K562 (cell line): ENCODE results near the gene PSMD13. TPM values are rescaled to one million over a fixed set of nuclear protein-coding genes. Genes with fewer than 3 reads are reported as not detected.

Experiments used
- CC2D1A ChIP-seq: fragments of 450-650 bp; IDR thresholded peaks from 2 replicates; pipeline ENCODE4 v1.6.1; 2017; ENCODE audit warnings: mild to moderate bottlenecking
- CEBPG ChIP-seq, 3 experiments: fragments of 200-800 bp in 1 of 3; sonication (Bioruptor generic) in 1 of 3; sonication (generic) in 1 of 3; formaldehyde crosslinking in 1 of 3; IDR thresholded peaks in 2 of 3; conservative IDR thresholded peaks in 1 of 3; 2 replicates each; pipeline versions ENCODE4 v1.6.1 to v1.8.0; 2016 to 2022; ENCODE audit warnings: missing compliant biosample characterization in 2 of 3, missing genetic modification characterization in 2 of 3, mild to moderate bottlenecking in 1 of 3, missing genetic modification reagents in 1 of 3
- CREB1 ChIP-seq, 2 experiments: sonication (generic) in 1 of 2; formaldehyde crosslinking in 1 of 2; IDR thresholded peaks; 2 replicates each; pipeline versions ENCODE4 v1.6.1 to v1.8.0; 2012 to 2022; ENCODE audit warnings: inconsistent platforms in 1 of 2, mild to moderate bottlenecking in 1 of 2, missing genetic modification reagents in 1 of 2, moderate library complexity in 1 of 2
- CREM ChIP-seq: IDR thresholded peaks from 2 replicates; pipeline ENCODE4 v1.6.1; 2014; ENCODE audit warnings: antibody characterized with exemption, low read depth
- CSDE1 ChIP-seq, 2 experiments: fragments of 450-650 bp; IDR thresholded peaks; 2 replicates each; pipeline ENCODE4 v1.6.1; 2016; ENCODE audit warnings: mild to moderate bottlenecking in 1 of 2
- DPF2 ChIP-seq: fragments of 450-650 bp; IDR thresholded peaks from 2 replicates; pipeline ENCODE4 v1.6.1; 2016
- HMGN3 ChIP-seq: IDR thresholded peaks from 2 replicates; pipeline ENCODE4 v1.6.1; 2011; ENCODE audit warnings: borderline replicate concordance, low read depth, mild to moderate bottlenecking, mixed read lengths, low read length; ENCODE audit not compliant: insufficient read length; ENCODE audit errors: extremely low read depth
- ID3 ChIP-seq, 2 experiments: fragments of 250-450 bp in 1 of 2; fragments of 450-650 bp in 1 of 2; sonication (Bioruptor Pico) in 1 of 2; IDR thresholded peaks; 2 replicates each; pipeline versions ENCODE4 v1.6.1 to v1.8.0; 2016 to 2021; ENCODE audit warnings: mild to moderate bottlenecking in 2 of 2, moderate library complexity in 2 of 2, missing compliant biosample characterization in 1 of 2, missing genetic modification characterization in 1 of 2
- ILF3 ChIP-seq: fragments of 450-650 bp; IDR thresholded peaks from 2 replicates; pipeline ENCODE4 v1.6.1; 2018; ENCODE audit warnings: antibody characterized with exemption, mild to moderate bottlenecking, moderate library complexity, borderline replicate concordance
- KDM5B ChIP-seq: fragments of 200-600 bp; sonication (generic); IDR thresholded peaks from 2 replicates; pipeline ENCODE4 v1.6.1; 2012; ENCODE audit warnings: low read depth, mild to moderate bottlenecking, moderate library complexity, low read length, control low read depth, inconsistent platforms; ENCODE audit not compliant: insufficient replicate concordance
- MTA1 ChIP-seq: fragments of 450-650 bp; IDR thresholded peaks from 2 replicates; pipeline ENCODE4 v1.6.1; 2017; ENCODE audit warnings: borderline replicate concordance
- MXI1 ChIP-seq: IDR thresholded peaks from 2 replicates; pipeline ENCODE4 v1.6.1; 2011; ENCODE audit warnings: low read depth, mild to moderate bottlenecking, improper control_type of control experiment, low read length
- MYC ChIP-seq, 2 experiments: fragments of 250-450 bp in 1 of 2; sonication (Bioruptor Pico) in 1 of 2; IDR thresholded peaks; 2 replicates each; pipeline versions ENCODE4 v1.5.1 to v1.6.1; 2012 to 2021; ENCODE audit warnings: low read depth in 2 of 2, borderline replicate concordance in 1 of 2, improper control_type of control experiment in 1 of 2, low read length in 1 of 2, mild to moderate bottlenecking in 1 of 2, moderate library complexity in 1 of 2
- NEUROD1 ChIP-seq: fragments of 150-350 bp; IDR thresholded peaks from 2 replicates; pipeline ENCODE4 v1.6.1; 2014; ENCODE audit warnings: borderline replicate concordance, low read length, low read depth; ENCODE audit not compliant: partially characterized antibody
- NONO ChIP-seq, 2 experiments: fragments of 200-400 bp in 1 of 2; fragments of 450-650 bp in 1 of 2; formaldehyde crosslinking in 1 of 2; IDR thresholded peaks; 2 replicates each; pipeline ENCODE4 v1.6.1; 2017; ENCODE audit warnings: low read depth in 2 of 2, mild to moderate bottlenecking in 2 of 2, moderate library complexity in 2 of 2, low read length in 1 of 2
- NRF1 ChIP-seq, 2 experiments: fragments of 450-650 bp; IDR thresholded peaks in 1 of 2; conservative IDR thresholded peaks in 1 of 2; 2 replicates each; pipeline ENCODE4 v1.6.1; 2014; ENCODE audit warnings: mild to moderate bottlenecking in 2 of 2
- POLR2AphosphoS5 ChIP-seq: IDR thresholded peaks from 2 replicates; pipeline ENCODE4 v1.6.1; 2011; ENCODE audit warnings: mild to moderate bottlenecking, low read depth, low read length, moderate library complexity; ENCODE audit not compliant: control insufficient read depth, insufficient read depth
- RB1 ChIP-seq: fragments of 450-650 bp; IDR thresholded peaks from 2 replicates; pipeline ENCODE4 v1.6.1; 2017; ENCODE audit warnings: low read depth, mild to moderate bottlenecking
- SMARCA5 ChIP-seq: fragments of 450-650 bp; IDR thresholded peaks from 2 replicates; pipeline ENCODE4 v1.6.1; 2016
- TAF7 ChIP-seq: fragments of 450-650 bp; IDR thresholded peaks from 2 replicates; pipeline ENCODE4 v1.6.1; 2016; ENCODE audit warnings: missing genetic modification characterization, missing compliant biosample characterization
- TEAD1 ChIP-seq, 2 experiments: fragments of 450-650 bp in 1 of 2; sonication (generic) in 1 of 2; formaldehyde crosslinking; IDR thresholded peaks; 2 replicates each; pipeline versions ENCODE4 v1.4.0 to v1.8.0; 2020 to 2022; ENCODE audit warnings: mild to moderate bottlenecking in 2 of 2, missing genetic modification reagents in 1 of 2
- TOE1 ChIP-seq, 2 experiments: fragments of 450-650 bp in 1 of 2; sonication (generic) in 1 of 2; formaldehyde crosslinking in 1 of 2; IDR thresholded peaks; 2 replicates each; pipeline versions ENCODE4 v1.7.1 to v1.8.0; 2016 to 2022; ENCODE audit warnings: borderline replicate concordance in 2 of 2, mild to moderate bottlenecking in 2 of 2, antibody characterized with exemption in 1 of 2, inconsistent platforms in 1 of 2, low read depth in 1 of 2, missing genetic modification reagents in 1 of 2, moderate library complexity in 1 of 2
- ZBED1 ChIP-seq: IDR thresholded peaks from 2 replicates; pipeline ENCODE4 v1.6.1; 2014
- ZKSCAN1 ChIP-seq: fragments of 150-350 bp; IDR thresholded peaks from 2 replicates; pipeline ENCODE4 v1.6.1; 2016; ENCODE audit warnings: low read depth, low read length
- ZNF165 ChIP-seq: fragments of 250-450 bp; sonication (Bioruptor Pico); IDR thresholded peaks from 2 replicates; pipeline ENCODE4 v1.4.0; 2020; ENCODE audit warnings: borderline replicate concordance
- polyA plus RNA-seq, 8 experiments: library from polyadenylated mRNA; depleted of rRNA in 4 of 8; stranded (reverse) in 5 of 8; unstranded in 3 of 8; fragments of >200 nt; fragmentation: Nextera tagmentation in 2 of 8; fragmentation: Illumina TruSeq in 1 of 8; extraction: Ambion mirVana in 2 of 8; extraction: Trizol in 1 of 8; gene quantifications; 2 replicates each; pipeline versions ENCODE4 v1.2.1 to v1.2.3, GENCODE V29; 2011 to 2014; ENCODE audit warnings: inconsistent platforms in 1 of 8, missing spikeins in 1 of 8
- total RNA-seq, 7 experiments: library from RNA; depleted of rRNA in 6 of 7; stranded (reverse); fragments of >200 nt in 6 of 7; fragmentation: Illumina TruSeq in 2 of 7; extraction: Trizol in 2 of 7; gene quantifications; 2 replicates each; pipeline versions ENCODE4 v1.2.1 to v1.2.3, GENCODE V29; 2011 to 2021; ENCODE audit warnings: low replicate concordance in 1 of 7

Gene PSMD13
- total and polyA plus RNA-seq, 9 of the 15 experiments (the other 6 are each of a cell fraction or from before 2014, with no cell fraction given) = 185 to 383 (median 267) TPM

GRCh38 chr11:235997-236773 lies 591 bp upstream of the PSMD13 start, which contains the start of gene SIRT3 (continued):
- TF ChIP-seq POLR2AphosphoS5 (peak; percentile 59; the same call in 1 of the 2 replicates), DPF2 (peak; percentile 63), MXI1 (0 out of 2 replicates have a peak, but pooled peaks have one; percentile 47), SMARCA5 (peak; percentile 76), NRF1 (conservative IDR thresholded peaks at IDR 0.05 in 1 of 2, IDR thresholded peaks at IDR 0.05 in 1 of 2) (no peak), NONO (IDR thresholded peaks at IDR 0.05; ENCODE audit: low read depth in 2 of 2, low read length in 1 of 2) (peak in 1 of 2 experiments; percentile 74; a peak in 2 of 4 replicates), RB1 (peak; percentile 60; the same call in 1 of the 2 replicates), ZNF165 (peak; percentile 81; the same call in 1 of the 2 replicates), KDM5B (peak; percentile 84), CREM (peak; percentile 92), MTA1 (peak; percentile 73), ZKSCAN1 (0 out of 2 replicates have a peak, but pooled peaks have one; percentile 17), NEUROD1 (peak; percentile 12), MYC (IDR thresholded peaks at IDR 0.05; ENCODE audit: low read depth, low read length) (no peak; the same call in none of the 2 replicates), MYC (CRISPR knock-in tag; IDR thresholded peaks at IDR 0.05; ENCODE audit: borderline replicate concordance, low read depth) (no peak; the same call in 1 of the 2 replicates), TEAD1 (CRISPR knock-in tag; IDR thresholded peaks at IDR 0.05) (peak in 1 of 2 experiments; percentile 45; a peak in 1 of 4 replicates), CEBPG (CRISPR knock-in tag; IDR thresholded peaks at IDR 0.05) (peak; percentile 22; the same call in 1 of the 2 replicates), CEBPG (tag; conservative IDR thresholded peaks at IDR 0.05 in 1 of 2, IDR thresholded peaks at IDR 0.05 in 1 of 2) (no peak), CSDE1 (IDR thresholded peaks at IDR 0.05) (0 out of 4 replicates have a peak, but pooled peaks of 1 of the 2 experiments have one; percentile 58), ILF3 (no peak), ZBED1 (no peak), CC2D1A (0 out of 2 replicates have a peak, but pooled peaks have one; percentile 23), HMGN3 (peak; percentile 62), ID3 (CRISPR knock-in tag; IDR thresholded peaks at IDR 0.05) (no peak), ID3 (tag; IDR thresholded peaks at IDR 0.05) (0 out of 2 replicates have a peak, but pooled peaks have one; percentile 22), TAF7 (tag) (peak; percentile 12; the same call in 1 of the 2 replicates), TOE1 (IDR thresholded peaks at IDR 0.05; ENCODE audit: borderline replicate concordance) (peak; percentile 54; the same call in 1 of the 2 replicates), TOE1 (CRISPR knock-in tag; IDR thresholded peaks at IDR 0.05; ENCODE audit: borderline replicate concordance, low read depth) (no peak), CREB1 (IDR thresholded peaks at IDR 0.05) (peak; percentile 77), CREB1 (CRISPR knock-in tag; IDR thresholded peaks at IDR 0.05) (no peak; the same call in 1 of the 2 replicates)
